GM19025 (cell line): Measurements from ENCODE around the gene NEDD4L.

Experiments used
- ATAC-seq: cut with Tn5 transposase; IDR thresholded peaks from one replicate; pipeline ENCODE4 v1.9.1; 2021; ENCODE audit warnings: mild to moderate bottlenecking, low read depth, moderate library complexity; ENCODE audit not compliant: unreplicated experiment

The NEDD4L gene

GRCh38 chr18:58087928-58088690 lies 44.1 kb downstream of the NEDD4L start:
- no peak for ATAC-seq

- no peak for ATAC-seq
These were observed 44.7 kb downstream of the NEDD4L start for GRCh38 chr18:58088691-58089065.

- peak; percentile 94 for ATAC-seq
These were observed 47.1 kb downstream of the NEDD4L start for GRCh38 chr18:58091099-58091611.

- ATAC-seq: no peak
These were observed 49.3 kb downstream of the NEDD4L start for GRCh38 chr18:58093311-58093803.

- ATAC-seq: no peak
These were observed 51.2 kb downstream of the NEDD4L start for GRCh38 chr18:58095222-58095621.

GRCh38 chr18:58095655-58096054 lies 51.6 kb downstream of the NEDD4L start:
- ATAC-seq: no peak

- no peak for ATAC-seq
These were observed 52.6 kb downstream of the NEDD4L start for GRCh38 chr18:58096658-58097057.

- ATAC-seq: no peak
These were observed 53.3 kb downstream of the NEDD4L start for GRCh38 chr18:58097121-58097906.

GRCh38 chr18:58097907-58098166 lies 53.8 kb downstream of the NEDD4L start:
- no peak for ATAC-seq

- no peak for ATAC-seq
These were observed 54.7 kb downstream of the NEDD4L start for GRCh38 chr18:58098706-58099105.

GRCh38 chr18:58100154-58100553 lies 56.1 kb downstream of the NEDD4L start:
- ATAC-seq: peak; percentile 44

- peak; percentile 42 for ATAC-seq
These were observed 57.3 kb downstream of the NEDD4L start for GRCh38 chr18:58101291-58101794.

GRCh38 chr18:58102018-58102417 lies 58.0 kb downstream of the NEDD4L start:
- ATAC-seq: no peak

- ATAC-seq: no peak
These were observed 58.8 kb downstream of the NEDD4L start for GRCh38 chr18:58102875-58103274.

GRCh38 chr18:58103339-58103985 lies 59.4 kb downstream of the NEDD4L start:
- ATAC-seq: no peak

- ATAC-seq: no peak
These were observed 60.1 kb downstream of the NEDD4L start for GRCh38 chr18:58104096-58104495.

GRCh38 chr18:58105206-58105887 lies 61.3 kb downstream of the NEDD4L start:
- ATAC-seq: no peak

GRCh38 chr18:58105888-58106260 lies 61.8 kb downstream of the NEDD4L start:
- ATAC-seq: no peak

- ATAC-seq: no peak
These were observed 62.5 kb downstream of the NEDD4L start for GRCh38 chr18:58106289-58107070.

- ATAC-seq: no peak
These were observed 65.2 kb downstream of the NEDD4L start for GRCh38 chr18:58109256-58109655.
